SK-N-SH (cell line): ENCODE measurements around the gene MX1. TPM values are rescaled to one million over a fixed set of nuclear protein-coding genes. Genes with fewer than 3 reads are reported as not detected.

Experiments used
- CTCF ChIA-PET: fragments of 300-600, 350-600 bp; formaldehyde crosslinking; extraction: SDS; loops from one replicate; lab custom pipeline; 2021; lab: Yijun Ruan, JAX
- POLR2A ChIA-PET: fragments of 350-600 bp; sonication (Branson Sonifier 250); formaldehyde crosslinking; extraction: SDS; loops from one replicate; lab custom pipeline; 2020; ENCODE audit warnings: antibody characterized with exemption, inconsistent platforms; lab: Yijun Ruan, JAX
- DNase-seq: peaks from one replicate; pipeline ENCODE4 v3.0.0; 2012
- H2AFZ ChIP-seq: fragments of 200-600 bp; sonication (generic); 2 replicates; pipeline ENCODE4 v1.8.1; 2016; ENCODE audit warnings: antibody characterized with exemption, mild to moderate bottlenecking, low read depth
- H3F3A ChIP-seq: fragments of 200-600 bp; sonication (generic); replicated peaks from 2 replicates; pipeline ENCODE3; 2016; ENCODE audit warnings: antibody characterized with exemption, mild to moderate bottlenecking; ENCODE audit not compliant: insufficient read depth
- H3K27ac ChIP-seq, 2 experiments: fragments of 200-500 bp in 1 of 2; fragments of 200-600 bp in 1 of 2; sonication (Bioruptor generic) in 1 of 2; sonication (generic), shearing (Covaris generic) in 1 of 2; 2 replicates each; pipeline versions ENCODE4 v1.5.1 to v1.6.1; 2014 to 2016; ENCODE audit warnings: low read depth in 2 of 2, inconsistent platforms in 1 of 2, low read length in 1 of 2, mild to moderate bottlenecking in 1 of 2, mixed read lengths in 1 of 2
- H3K27me3 ChIP-seq: fragments of 200-600 bp; sonication (generic), shearing (Covaris generic); 2 replicates; pipeline ENCODE4 v1.6.1; 2016; ENCODE audit warnings: mixed run types; ENCODE audit not compliant: insufficient read depth
- H3K36me3 ChIP-seq, 2 experiments: fragments of 200-500 bp in 1 of 2; fragments of 200-600 bp in 1 of 2; sonication (Bioruptor generic) in 1 of 2; sonication (generic) in 1 of 2; replicated peaks in 1 of 2; 2 replicates each; pipeline versions ENCODE3 to v1.5.1; 2014 to 2016; ENCODE audit warnings: low read length in 1 of 2, mild to moderate bottlenecking in 1 of 2; ENCODE audit not compliant: insufficient read depth in 2 of 2, control insufficient read depth in 1 of 2
- H3K4me1 ChIP-seq, 2 experiments: fragments of 200-500 bp in 1 of 2; fragments of 200-600 bp in 1 of 2; sonication (Bioruptor generic) in 1 of 2; sonication (generic), shearing (Covaris generic) in 1 of 2; 2 replicates each; pipeline versions ENCODE4 v1.5.1 to v1.6.1; 2014 to 2016; ENCODE audit warnings: low read depth in 1 of 2, low read length in 1 of 2, mixed run types in 1 of 2; ENCODE audit not compliant: insufficient read depth in 2 of 2, control insufficient read depth in 1 of 2
- H3K4me2 ChIP-seq: fragments of 200-600 bp; sonication (generic), shearing (Covaris generic); 2 replicates; pipeline ENCODE4 v1.6.1; 2017; ENCODE audit warnings: mixed run types
- H3K4me3 ChIP-seq, 2 experiments: fragments of 200-500 bp in 1 of 2; fragments of 200-600 bp in 1 of 2; sonication (Bioruptor generic) in 1 of 2; sonication (generic), shearing (Covaris generic) in 1 of 2; 2 replicates each; pipeline versions ENCODE4 v1.5.1 to v1.8.1; 2014 to 2016; ENCODE audit warnings: low read depth in 2 of 2, inconsistent platforms in 1 of 2, low read length in 1 of 2, mild to moderate bottlenecking in 1 of 2, mixed read lengths in 1 of 2, moderate library complexity in 1 of 2
- H3K79me2 ChIP-seq: fragments of 200-600 bp; sonication (generic); 2 replicates; pipeline ENCODE4 v1.8.1; 2017; ENCODE audit warnings: mild to moderate bottlenecking; ENCODE audit not compliant: insufficient read depth
- H3K9ac ChIP-seq: fragments of 200-600 bp; sonication (generic); 2 replicates; pipeline ENCODE4 v1.6.1; 2017; ENCODE audit warnings: mixed run types
- H3K9me2 ChIP-seq: fragments of 200-600 bp; sonication (generic); 2 replicates; pipeline ENCODE4 v1.6.1; 2017; ENCODE audit warnings: mixed run types
- H3K9me3 ChIP-seq: fragments of 200-600 bp; sonication (generic); 2 replicates; pipeline ENCODE4 v1.6.1; 2017; ENCODE audit warnings: mixed run types, mild to moderate bottlenecking, moderate library complexity
- H4K20me1 ChIP-seq: fragments of 200-600 bp; sonication (generic); 2 replicates; pipeline ENCODE4 v1.6.1; 2017; ENCODE audit warnings: mild to moderate bottlenecking, mixed run types; ENCODE audit not compliant: insufficient read depth
- CHD2 ChIP-seq: fragments of 150-350 bp; IDR thresholded peaks from 2 replicates; pipeline ENCODE4 v1.6.1; 2018; ENCODE audit warnings: low read length; ENCODE audit not compliant: partially characterized antibody
- ELF1 ChIP-seq: IDR thresholded peaks from 2 replicates; pipeline ENCODE4 v1.4.0; 2012
- EZH2phosphoT487 ChIP-seq: fragments of 200-600 bp; sonication (generic); IDR thresholded peaks from 2 replicates; pipeline ENCODE4 v1.6.1; 2017; ENCODE audit warnings: low read depth, mixed run types, mild to moderate bottlenecking, antibody characterized with exemption, moderate library complexity, borderline replicate concordance
- GABPA ChIP-seq: IDR thresholded peaks from 2 replicates; pipeline ENCODE4 v1.4.0; 2012; ENCODE audit warnings: low read depth, mild to moderate bottlenecking
- GATA2 ChIP-seq: sonication (generic); formaldehyde crosslinking; IDR thresholded peaks from 2 replicates; pipeline ENCODE4 v1.5.0; 2020; ENCODE audit warnings: mild to moderate bottlenecking, missing genetic modification reagents
- IRF3 ChIP-seq: fragments of 150-350 bp; IDR thresholded peaks from 2 replicates; pipeline ENCODE4 v1.6.1; 2016; ENCODE audit warnings: mild to moderate bottlenecking, low read depth, low read length
- JUND ChIP-seq: IDR thresholded peaks from 2 replicates; pipeline ENCODE4 v1.4.0; 2012
- MAX ChIP-seq: IDR thresholded peaks from 2 replicates; pipeline ENCODE4 v1.4.0; 2012; ENCODE audit warnings: low read depth
- MEF2A ChIP-seq: IDR thresholded peaks from 2 replicates; pipeline ENCODE4 v1.4.0; 2012; ENCODE audit warnings: low read depth, borderline replicate concordance
- MXI1 ChIP-seq: IDR thresholded peaks from 2 replicates; pipeline ENCODE4 v1.6.1; 2012; ENCODE audit warnings: mild to moderate bottlenecking, low read depth, low read length, improper control_type of control experiment
- NFIC ChIP-seq: IDR thresholded peaks from 2 replicates; pipeline ENCODE4 v1.4.0; 2012; ENCODE audit warnings: borderline replicate concordance
- NRF1 ChIP-seq: IDR thresholded peaks from 2 replicates; pipeline ENCODE4 v1.6.1; 2012; ENCODE audit warnings: low read depth, mild to moderate bottlenecking, low read length
- PBX3 ChIP-seq: IDR thresholded peaks from 2 replicates; pipeline ENCODE4; 2012
- RAD21 ChIP-seq: IDR thresholded peaks from 2 replicates; pipeline ENCODE4 v1.6.1; 2012; ENCODE audit warnings: mild to moderate bottlenecking, low read length
- RCOR1 ChIP-seq: fragments of 150-350 bp; IDR thresholded peaks from 2 replicates; pipeline ENCODE4 v1.6.1; 2017; ENCODE audit warnings: antibody characterized with exemption, low read length
- RFX5 ChIP-seq: IDR thresholded peaks from 2 replicates; pipeline ENCODE4 v1.6.1; 2012; ENCODE audit warnings: mild to moderate bottlenecking, improper control_type of control experiment, low read length
- RXRA ChIP-seq: IDR thresholded peaks from 2 replicates; pipeline ENCODE4 v1.4.0; 2012; ENCODE audit warnings: low read depth, mild to moderate bottlenecking, borderline replicate concordance
- SIN3A ChIP-seq: IDR thresholded peaks from 2 replicates; pipeline ENCODE4 v1.6.1; 2012; ENCODE audit warnings: low read depth, mild to moderate bottlenecking, low read length, moderate library complexity, borderline replicate concordance
- TCF12 ChIP-seq: IDR thresholded peaks from 2 replicates; pipeline ENCODE4 v1.4.0; 2012
- YY1 ChIP-seq: IDR thresholded peaks from 2 replicates; pipeline ENCODE4 v1.4.0; 2012; ENCODE audit warnings: low read depth, mild to moderate bottlenecking
- WGBS: methylation state at CpG from one replicate; pipeline ENCODE4 v1.1.6; 2017; ENCODE audit warnings: low lambda C conversion rate; 5-methylcytosine and 5-hydroxymethylcytosine counted together
- polyA plus RNA-seq, 3 experiments: library from polyadenylated mRNA; depleted of rRNA; stranded (reverse); fragments of >200 nt; gene quantifications; 2 replicates each; pipeline ENCODE4 v1.2.3, GENCODE V29; 2012
- TF ChIP-seq, protein P1 (sequence below): fragments of 150-350 bp; IDR thresholded peaks from 2 replicates; pipeline ENCODE4 v1.6.1; 2017; ENCODE audit warnings: antibody characterized with exemption, low read length, low read depth, borderline replicate concordance

The MX1 gene
- polyA plus RNA-seq, 1 of the 3 experiments (the other 2 are of a cell fraction), result 1.9 TPM

DNA sequence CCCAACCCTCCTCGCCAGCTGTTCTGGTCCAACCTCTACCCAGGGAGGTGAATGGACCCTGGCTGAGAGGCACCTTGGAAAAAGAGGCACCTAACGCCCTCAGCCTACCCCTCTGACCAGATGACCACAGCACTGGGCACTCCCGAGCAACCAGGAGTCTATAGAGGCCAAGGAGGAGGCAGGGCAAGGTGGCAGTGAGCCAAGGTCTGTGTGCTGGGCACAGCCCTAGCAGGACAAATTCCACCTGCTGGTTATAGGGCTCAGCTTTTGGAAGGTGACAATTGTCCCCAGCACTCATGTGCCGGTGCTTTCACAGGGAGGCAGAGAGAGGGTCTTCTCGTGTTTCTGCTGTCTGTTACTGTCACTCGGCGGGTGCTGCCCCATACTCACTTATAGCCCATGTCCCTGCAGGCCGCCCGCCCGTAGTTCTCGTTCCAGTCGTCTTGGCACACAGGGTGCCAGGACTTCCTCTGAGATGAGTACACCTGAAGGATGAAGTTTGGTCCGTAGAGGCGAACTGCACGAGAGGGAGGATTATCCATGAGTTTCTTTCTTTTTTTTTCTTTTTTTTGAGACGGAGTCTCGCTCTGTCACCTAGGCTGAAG is 54.1 kb downstream of the MX1 start:
- Histone ChIP-seq H3K9me3 (no peaks in the 10 kb centered on the region), H3K4me1 (no peaks in the 10 kb centered on the region), H3F3A (no peaks in the 10 kb centered on the region), H4K20me1 (no peaks in the 10 kb centered on the region), H3K36me3 (no peaks in the 10 kb centered on the region), H3K27me3 (no peaks in the 10 kb centered on the region), H3K9ac (no peak overlapping the region), H3K4me2 (no peak overlapping the region), H3K4me3 (no peak overlapping the region), H2AFZ (no peak overlapping the region), H3K9me2 (no peaks in the 10 kb centered on the region), H3K79me2 (no peaks in the 10 kb centered on the region), H3K27ac (no peak overlapping the region)
- DNase-seq, result no peak
- ChIA-PET CTCF (interaction anchor here (1.1 to 2.0 kb wide), 2 partner anchors 197 kb away, joined by 3 to 7 read pairs; no protein-coding TSS in a partner anchor), POLR2A (no interaction called here)
- WGBS, result 55% methylated on average over 10 of the region's 17 CpGs
- TF ChIP-seq GATA2 (CRISPR knock-in tag) (no peak), IRF3 (no peak), RXRA (no peak), ELF1 (no peak), JUND (no peak), NFIC (no peak), NRF1 (no peak), SIN3A (no peak), GABPA (no peak), TCF12 (no peak), RCOR1 (no peak)
- TF ChIP-seq, protein P1, sequence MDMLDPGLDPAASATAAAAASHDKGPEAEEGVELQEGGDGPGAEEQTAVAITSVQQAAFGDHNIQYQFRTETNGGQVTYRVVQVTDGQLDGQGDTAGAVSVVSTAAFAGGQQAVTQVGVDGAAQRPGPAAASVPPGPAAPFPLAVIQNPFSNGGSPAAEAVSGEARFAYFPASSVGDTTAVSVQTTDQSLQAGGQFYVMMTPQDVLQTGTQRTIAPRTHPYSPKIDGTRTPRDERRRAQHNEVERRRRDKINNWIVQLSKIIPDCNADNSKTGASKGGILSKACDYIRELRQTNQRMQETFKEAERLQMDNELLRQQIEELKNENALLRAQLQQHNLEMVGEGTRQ, result no peak

DNA sequence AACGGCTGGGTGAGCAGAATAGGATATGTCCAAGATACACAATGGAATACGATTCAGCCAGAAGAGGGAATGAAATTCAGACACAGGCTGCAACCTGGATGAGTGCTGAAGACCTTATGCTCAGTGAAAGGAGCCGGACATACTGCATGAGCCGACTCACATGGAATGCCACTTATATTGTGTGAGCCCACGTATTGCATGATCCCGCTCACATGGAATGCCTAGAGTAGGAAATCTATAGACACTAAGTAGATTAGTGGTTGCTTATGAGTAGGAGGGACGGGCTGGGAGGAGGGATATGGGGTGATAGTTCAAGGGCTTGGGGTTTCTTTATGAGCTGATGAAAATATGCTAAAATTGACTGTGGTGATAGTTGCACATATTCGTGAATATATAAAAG is 55.2 kb downstream of the MX1 start:
- Histone ChIP-seq H2AFZ (no peak overlapping the region), H3K9ac (no peak overlapping the region), H3K27ac (no peak overlapping the region), H3K9me2 (no peaks in the 10 kb centered on the region), H3K4me3 (no peak overlapping the region), H3K9me3 (no peaks in the 10 kb centered on the region), H3K4me1 (no peaks in the 10 kb centered on the region), H3K27me3 (no peaks in the 10 kb centered on the region), H3K36me3 (no peaks in the 10 kb centered on the region), H3F3A (no peaks in the 10 kb centered on the region), H3K79me2 (no peaks in the 10 kb centered on the region), H4K20me1 (no peaks in the 10 kb centered on the region), H3K4me2 (no peak overlapping the region)
- TF ChIP-seq MAX (no peak), RAD21 (no peak), CHD2 (no peak), EZH2phosphoT487 (no peak), ELF1 (no peak), NFIC (no peak), RFX5 (no peak), PBX3 (no peak), GABPA (no peak), JUND (no peak), RCOR1 (no peak), MEF2A (no peak), YY1 (no peak), MXI1 (no peak)
- TF ChIP-seq, protein P1, result no peak
- POLR2A ChIA-PET, result no interaction called here
- CTCF ChIA-PET, result interaction anchor here (2.0 kb wide), 1 partner anchor 198 kb away, joined by 7 read pairs; no protein-coding TSS in a partner anchor
- no peak for DNase-seq
- WGBS, result 27% methylated on average over 8 of the region's 8 CpGs
